H9 (cell line): ENCODE measurements around the gene MALRD1. TPM values are rescaled to one million over a fixed set of nuclear protein-coding genes. Genes with fewer than 3 reads are reported as not detected.

Source experiments
- DNase-seq: peaks from one replicate; pipeline ENCODE4 v3.0.0-alpha.2; 2017
- H2AFZ ChIP-seq: one replicate; pipeline ENCODE4 v1.6.1; 2013; ENCODE audit warnings: mild to moderate bottlenecking, low read length, control low read depth, moderate library complexity
- H2AK5ac ChIP-seq: 2 replicates; pipeline ENCODE4 v1.6.1; 2013; ENCODE audit warnings: low read length, control low read depth, mixed read lengths; ENCODE audit not compliant: insufficient read length
- H2BK120ac ChIP-seq: one replicate; pipeline ENCODE4 v1.6.1; 2013; ENCODE audit warnings: low read depth, mild to moderate bottlenecking, low read length, control low read depth, inconsistent platforms; ENCODE audit not compliant: poor library complexity, severe bottlenecking
- H2BK12ac ChIP-seq: 2 replicates; pipeline ENCODE4 v1.6.1; 2013; ENCODE audit warnings: low read length, control low read depth, mixed read lengths, low read depth; ENCODE audit not compliant: insufficient read length
- H2BK15ac ChIP-seq: 2 replicates; pipeline ENCODE4 v1.6.1; 2013; ENCODE audit warnings: low read depth, low read length, control low read depth
- H2BK20ac ChIP-seq: one replicate; pipeline ENCODE4 v1.6.1; 2013; ENCODE audit warnings: low read depth, mild to moderate bottlenecking, low read length, control low read depth, inconsistent platforms; ENCODE audit not compliant: poor library complexity, severe bottlenecking
- H2BK5ac ChIP-seq: 2 replicates; pipeline ENCODE4 v1.6.1; 2013; ENCODE audit warnings: low read length, control low read depth, mixed read lengths; ENCODE audit not compliant: insufficient read length
- H3K14ac ChIP-seq: 2 replicates; pipeline ENCODE4 v1.6.1; 2013; ENCODE audit warnings: low read length, control low read depth; ENCODE audit not compliant: insufficient read depth
- H3K18ac ChIP-seq: 2 replicates; pipeline ENCODE4 v1.6.1; 2013; ENCODE audit warnings: low read depth, mild to moderate bottlenecking, mixed read lengths, low read length, control low read depth; ENCODE audit not compliant: insufficient read length
- H3K23ac ChIP-seq: 2 replicates; pipeline ENCODE4 v1.6.1; 2013; ENCODE audit warnings: low read length, control low read depth, mixed read lengths, low read depth; ENCODE audit not compliant: insufficient read length
- H3K23me2 ChIP-seq: 2 replicates; pipeline ENCODE4 v1.6.1; 2013; ENCODE audit warnings: low read depth, mild to moderate bottlenecking, mixed read lengths, low read length, control low read depth; ENCODE audit not compliant: insufficient read length, poor library complexity, severe bottlenecking
- H3K27ac ChIP-seq: 2 replicates; pipeline ENCODE4 v1.5.1; 2013; ENCODE audit warnings: low read length, control low read depth, mixed read lengths, low read depth; ENCODE audit not compliant: insufficient read length
- H3K27me3 ChIP-seq: 2 replicates; pipeline ENCODE4 v1.6.1; 2013; ENCODE audit warnings: low read length, control low read depth, inconsistent platforms; ENCODE audit not compliant: insufficient read depth
- H3K4ac ChIP-seq: 2 replicates; pipeline ENCODE4 v1.6.1; 2013; ENCODE audit warnings: low read depth, mild to moderate bottlenecking, control low read depth, inconsistent platforms, low read length, moderate library complexity
- H3K4me1 ChIP-seq: 2 replicates; pipeline ENCODE4 v1.6.1; 2013; ENCODE audit warnings: low read length, control low read depth, inconsistent platforms; ENCODE audit not compliant: insufficient read depth
- H3K4me2 ChIP-seq: 2 replicates; pipeline ENCODE4 v1.6.1; 2013; ENCODE audit warnings: low read length, control low read depth, mixed read lengths; ENCODE audit not compliant: insufficient read length, insufficient read depth
- H3K56ac ChIP-seq: 2 replicates; pipeline ENCODE4 v1.6.1; 2013; ENCODE audit warnings: low read depth, mild to moderate bottlenecking, mixed read lengths, low read length, control low read depth; ENCODE audit not compliant: insufficient read length
- H3K79me1 ChIP-seq: 2 replicates; pipeline ENCODE4 v1.6.1; 2013; ENCODE audit warnings: low read depth, mild to moderate bottlenecking, moderate library complexity, low read length, control low read depth, inconsistent platforms; ENCODE audit not compliant: insufficient read depth, poor library complexity, severe bottlenecking
- H3K79me2 ChIP-seq: 2 replicates; pipeline ENCODE4 v1.6.1; 2013; ENCODE audit warnings: low read length, control low read depth, inconsistent platforms; ENCODE audit not compliant: insufficient read depth
- H3K9ac ChIP-seq: 2 replicates; pipeline ENCODE4 v1.6.1; 2013; ENCODE audit warnings: low read length, control low read depth, mixed read lengths; ENCODE audit not compliant: insufficient read length; ENCODE audit errors: extremely low read depth
- H3K9me3 ChIP-seq: one replicate; pipeline ENCODE4 v1.6.1; 2013; ENCODE audit warnings: low read depth, low read length, inconsistent platforms; ENCODE audit not compliant: control insufficient read depth
- H3T11ph ChIP-seq: one replicate; pipeline ENCODE4 v1.6.1; 2013; ENCODE audit warnings: mild to moderate bottlenecking, low read length, control low read depth, inconsistent platforms
- H4K20me1 ChIP-seq: one replicate; pipeline ENCODE4 v1.6.1; 2013; ENCODE audit not compliant: control insufficient read depth, insufficient read length, insufficient read depth
- H4K5ac ChIP-seq: 2 replicates; pipeline ENCODE4 v1.6.1; 2013; ENCODE audit warnings: low read depth, mild to moderate bottlenecking, mixed read lengths, low read length, control low read depth; ENCODE audit not compliant: insufficient read length
- H4K8ac ChIP-seq: replicated peaks from 2 replicates; pipeline ENCODE4 v1.6.1; 2013; ENCODE audit warnings: low read length, control low read depth, mixed read lengths, low read depth; ENCODE audit not compliant: insufficient read length
- H4K91ac ChIP-seq: 2 replicates; pipeline ENCODE4 v1.6.1; 2013; ENCODE audit warnings: low read depth, mild to moderate bottlenecking, moderate library complexity, mixed read lengths, low read length, control low read depth; ENCODE audit not compliant: insufficient read length
- H3K27ac Mint-ChIP-seq, 3 experiments: 2 replicates in 2 of 3; 3 replicates in 1 of 3; pipeline ENCODE4 v1.8.0; 2020 to 2021; ENCODE audit warnings: mixed read lengths in 3 of 3, mild to moderate bottlenecking in 1 of 3, moderate library complexity in 1 of 3
- H3K27me3 Mint-ChIP-seq: 2 replicates; pipeline ENCODE4 v1.8.0; 2021; ENCODE audit warnings: low read depth, mild to moderate bottlenecking, moderate library complexity, mixed read lengths
- H3K36me3 Mint-ChIP-seq, 3 experiments: 2 replicates in 2 of 3; 3 replicates in 1 of 3; pipeline ENCODE4 v1.8.0; 2020 to 2021; ENCODE audit warnings: low read depth in 3 of 3, mixed read lengths in 3 of 3; ENCODE audit not compliant: insufficient read depth in 1 of 3
- H3K4me1 Mint-ChIP-seq, 2 experiments: 2 replicates each; pipeline ENCODE4 v1.8.0; 2020; ENCODE audit warnings: mixed read lengths in 2 of 2
- H3K4me3 Mint-ChIP-seq, 2 experiments: 2 replicates in 1 of 2; 3 replicates in 1 of 2; pipeline ENCODE4 v1.8.0; 2020 to 2021; ENCODE audit warnings: mild to moderate bottlenecking in 2 of 2, mixed read lengths in 2 of 2, moderate library complexity in 1 of 2
- H3K9me3 Mint-ChIP-seq, 2 experiments: 2 replicates in 1 of 2; 3 replicates in 1 of 2; pipeline ENCODE4 v1.8.0; 2020; ENCODE audit warnings: mild to moderate bottlenecking in 2 of 2, mixed read lengths in 2 of 2, moderate library complexity in 1 of 2
- WGBS: extraction: QIAGEN DNeasy Blood & Tissue Kit; methylation state at CpG from one replicate; pipeline ENCODE4 v1.1.7; 2013; ENCODE audit warnings: missing lambda C conversion rate, low lambda C conversion rate, mixed read lengths; ENCODE audit not compliant: insufficient read length; ENCODE audit errors: extremely low coverage; 5-methylcytosine and 5-hydroxymethylcytosine counted together
- total RNA-seq: library from RNA; stranded (reverse); gene quantifications from 2 replicates; pipeline ENCODE4 v1.2.1, GENCODE V29; 2021
- TF ChIP-seq, protein P1 (sequence below): fragments of 200-600 bp; sonication (generic); conservative IDR thresholded peaks from 3 replicates; pipeline ENCODE4 v1.8.0; 2021; ENCODE audit warnings: antibody characterized with exemption, mild to moderate bottlenecking

Gene MALRD1
- total RNA-seq, 1 experiment from 2014 or later: 0.20 TPM

DNA sequence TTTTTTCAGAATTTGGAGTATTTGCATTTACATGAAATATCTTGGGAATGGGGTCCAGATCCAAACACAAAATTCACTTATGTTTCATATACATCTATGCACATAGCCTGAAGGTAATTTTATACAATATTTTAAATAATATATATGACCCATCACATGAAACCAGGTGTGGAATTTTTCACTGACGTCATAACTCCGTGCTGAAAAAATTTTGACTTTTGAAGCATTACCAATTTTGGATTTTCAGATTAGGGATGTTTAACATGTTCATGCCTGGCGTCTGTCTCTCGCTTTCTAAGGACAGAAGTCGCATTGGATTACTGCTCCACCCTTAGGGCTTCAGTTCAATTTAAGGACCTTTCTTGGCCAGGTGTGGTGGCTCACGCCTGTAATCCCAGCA is 418.1 kb downstream of the MALRD1 start:
- Histone ChIP-seq H3K23me2 (no peaks in the 10 kb centered on the region), H2BK5ac (no peak overlapping the region), H3T11ph (no peak overlapping the region), H4K5ac (no peak overlapping the region), H3K23ac (no peak overlapping the region), H3K9me3 (no peaks in the 10 kb centered on the region), H4K20me1 (no peaks in the 10 kb centered on the region), H3K79me1 (no peaks in the 10 kb centered on the region), H3K27ac (no peak overlapping the region), H3K14ac (no peak overlapping the region), H3K4ac (no peak overlapping the region), H4K91ac (no peak overlapping the region), H2BK120ac (no peak overlapping the region), H2BK20ac (no peak overlapping the region), H2AK5ac (no peak overlapping the region), H3K9ac (no peak overlapping the region), H2BK12ac (no peak overlapping the region), H3K56ac (no peak overlapping the region), H3K4me2 (no peak overlapping the region), H2BK15ac (no peak overlapping the region), H3K18ac (no peak overlapping the region), H3K79me2 (no peaks in the 10 kb centered on the region), H2AFZ (no peak overlapping the region), H4K8ac (no peak overlapping the region), H3K4me1 (no peaks in the 10 kb centered on the region), H3K27me3 (no peaks in the 10 kb centered on the region)
- TF ChIP-seq, protein P1, sequence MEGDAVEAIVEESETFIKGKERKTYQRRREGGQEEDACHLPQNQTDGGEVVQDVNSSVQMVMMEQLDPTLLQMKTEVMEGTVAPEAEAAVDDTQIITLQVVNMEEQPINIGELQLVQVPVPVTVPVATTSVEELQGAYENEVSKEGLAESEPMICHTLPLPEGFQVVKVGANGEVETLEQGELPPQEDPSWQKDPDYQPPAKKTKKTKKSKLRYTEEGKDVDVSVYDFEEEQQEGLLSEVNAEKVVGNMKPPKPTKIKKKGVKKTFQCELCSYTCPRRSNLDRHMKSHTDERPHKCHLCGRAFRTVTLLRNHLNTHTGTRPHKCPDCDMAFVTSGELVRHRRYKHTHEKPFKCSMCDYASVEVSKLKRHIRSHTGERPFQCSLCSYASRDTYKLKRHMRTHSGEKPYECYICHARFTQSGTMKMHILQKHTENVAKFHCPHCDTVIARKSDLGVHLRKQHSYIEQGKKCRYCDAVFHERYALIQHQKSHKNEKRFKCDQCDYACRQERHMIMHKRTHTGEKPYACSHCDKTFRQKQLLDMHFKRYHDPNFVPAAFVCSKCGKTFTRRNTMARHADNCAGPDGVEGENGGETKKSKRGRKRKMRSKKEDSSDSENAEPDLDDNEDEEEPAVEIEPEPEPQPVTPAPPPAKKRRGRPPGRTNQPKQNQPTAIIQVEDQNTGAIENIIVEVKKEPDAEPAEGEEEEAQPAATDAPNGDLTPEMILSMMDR: no peak
- H3K4me1 Mint-ChIP-seq: peaks cover 4 to 5% of the 10 kb centered on the region in 2 experiments; a peak in 1 of 4 replicates
- H3K36me3 Mint-ChIP-seq: no peaks in the 10 kb centered on the region
- H3K4me3 Mint-ChIP-seq: no peak overlapping the region
- WGBS: no CpG with 5 or more reads among the region's 6 CpGs
- DNase-seq: no peak
- H3K27ac Mint-ChIP-seq: no peak overlapping the region
- no peaks in the 10 kb centered on the region for H3K27me3 Mint-ChIP-seq
- no peaks in the 10 kb centered on the region for H3K9me3 Mint-ChIP-seq
